HG02973 (cell line): ENCODE results near the gene ARHGAP20.

Experiments used
- ATAC-seq: cut with Tn5 transposase; IDR thresholded peaks from one replicate; pipeline ENCODE4 v1.9.1; 2021; ENCODE audit warnings: moderate library complexity; ENCODE audit not compliant: unreplicated experiment

The ARHGAP20 gene, protein sequence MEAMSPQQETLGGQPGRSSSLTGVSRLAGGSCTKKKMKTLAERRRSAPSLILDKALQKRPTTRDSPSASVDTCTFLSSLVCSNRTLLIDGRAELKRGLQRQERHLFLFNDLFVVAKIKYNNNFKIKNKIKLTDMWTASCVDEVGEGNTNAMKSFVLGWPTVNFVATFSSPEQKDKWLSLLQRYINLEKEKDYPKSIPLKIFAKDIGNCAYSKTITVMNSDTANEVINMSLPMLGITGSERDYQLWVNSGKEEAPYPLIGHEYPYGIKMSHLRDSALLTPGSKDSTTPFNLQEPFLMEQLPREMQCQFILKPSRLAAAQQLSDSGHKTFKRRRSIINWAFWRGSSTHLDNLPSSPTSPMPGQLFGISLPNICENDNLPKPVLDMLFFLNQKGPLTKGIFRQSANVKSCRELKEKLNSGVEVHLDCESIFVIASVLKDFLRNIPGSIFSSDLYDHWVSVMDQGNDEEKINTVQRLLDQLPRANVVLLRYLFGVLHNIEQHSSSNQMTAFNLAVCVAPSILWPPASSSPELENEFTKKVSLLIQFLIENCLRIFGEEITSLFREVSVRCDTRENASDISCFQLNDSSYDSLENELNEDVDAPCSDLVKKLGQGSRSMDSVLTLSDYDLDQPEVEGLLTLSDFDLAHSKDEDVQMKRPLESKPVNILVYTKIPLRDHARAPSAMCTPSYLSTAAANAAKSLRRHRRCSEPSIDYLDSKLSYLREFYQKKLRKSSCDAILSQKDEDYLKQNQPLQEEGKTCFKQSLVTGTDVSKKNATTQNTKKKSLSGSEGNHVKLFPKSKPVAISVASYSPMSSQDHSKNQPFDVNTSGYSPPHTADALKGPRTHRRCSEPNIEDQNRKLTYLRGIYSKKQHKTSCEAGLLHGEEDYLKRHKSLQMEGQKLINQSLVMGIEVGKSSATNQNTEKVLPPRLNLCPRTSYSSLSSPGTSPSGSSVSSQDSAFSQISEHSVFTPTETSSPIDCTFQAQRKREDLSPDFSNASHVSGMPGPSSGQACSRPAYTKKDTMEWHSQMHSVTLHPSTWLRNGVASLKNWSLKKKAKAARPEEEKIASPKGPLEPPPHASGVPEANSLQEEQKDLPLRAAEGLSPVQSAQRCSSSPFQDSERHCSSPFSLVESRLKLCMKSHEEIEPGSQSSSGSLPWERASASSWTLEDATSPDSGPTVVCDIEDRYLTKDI

DNA sequence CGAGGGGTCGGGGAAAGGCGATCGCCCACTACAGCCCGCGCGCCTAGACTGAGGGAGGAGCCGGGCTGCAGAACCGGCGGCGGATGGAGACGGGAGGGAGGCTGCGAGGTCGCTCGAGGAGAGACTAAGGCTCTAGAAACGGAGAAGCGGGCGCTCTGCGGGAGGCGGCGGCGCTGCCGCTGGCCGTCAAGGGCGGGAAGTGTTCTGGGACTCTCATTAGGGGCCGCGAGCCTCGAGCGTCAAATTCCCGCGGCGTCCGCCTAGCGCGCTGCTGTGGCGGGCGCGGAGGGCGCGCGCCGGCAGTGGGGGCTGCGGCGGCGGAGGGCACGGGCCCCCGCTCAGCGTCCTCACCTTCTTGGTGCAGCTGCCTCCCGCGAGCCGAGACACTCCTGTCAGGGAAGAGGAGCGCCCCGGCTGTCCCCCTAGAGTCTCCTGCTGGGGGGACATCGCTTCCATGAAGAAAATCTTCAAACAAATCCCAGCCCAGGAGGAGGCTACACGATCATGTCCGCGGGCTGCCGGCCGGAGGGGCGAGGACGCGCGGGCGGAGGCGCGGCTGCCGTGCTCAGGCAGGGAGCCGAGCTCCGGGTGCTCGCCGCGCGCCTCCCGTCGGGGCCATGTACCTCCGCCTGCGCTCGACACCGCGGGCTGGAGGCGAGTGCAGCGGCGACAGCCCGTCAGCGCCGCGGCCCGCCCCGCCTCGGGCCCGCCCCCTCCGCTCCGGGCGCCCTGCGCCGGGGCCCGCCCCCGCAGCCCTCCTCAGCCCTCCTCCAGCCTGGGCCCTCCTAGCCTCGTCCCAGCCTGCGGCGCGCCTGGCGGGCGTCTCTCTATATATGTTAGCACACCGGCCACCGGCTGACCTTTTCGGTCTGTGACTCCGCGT lies at the start of gene ARHGAP20:
TSS of gene ARHGAP20 (minus strand) at position 662 of the 883 bp plus-strand sequence. CDS start at position 456, 206 bp downstream.
- peak; percentile 74 for ATAC-seq

DNA sequence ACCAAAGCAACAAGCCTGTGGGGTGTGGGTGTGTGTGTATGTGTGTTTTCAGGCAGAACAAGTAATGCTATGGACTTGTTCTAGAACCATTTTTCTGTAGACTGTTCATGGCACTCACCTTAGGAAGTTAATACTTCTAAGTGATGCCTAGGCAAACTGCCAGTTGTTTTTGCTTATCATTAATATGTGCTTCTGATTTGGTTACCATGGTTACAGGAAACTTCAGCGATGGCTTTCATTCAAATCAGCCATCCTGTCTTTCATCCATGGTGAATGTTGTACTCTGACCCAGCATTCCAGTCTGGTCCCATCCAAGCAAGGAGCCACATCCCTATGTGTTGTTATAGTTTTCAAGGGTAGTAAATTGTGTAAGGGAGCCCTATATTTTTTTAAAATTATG lies 49.8 kb upstream of the ARHGAP20 start:
- ATAC-seq: no peak

DNA sequence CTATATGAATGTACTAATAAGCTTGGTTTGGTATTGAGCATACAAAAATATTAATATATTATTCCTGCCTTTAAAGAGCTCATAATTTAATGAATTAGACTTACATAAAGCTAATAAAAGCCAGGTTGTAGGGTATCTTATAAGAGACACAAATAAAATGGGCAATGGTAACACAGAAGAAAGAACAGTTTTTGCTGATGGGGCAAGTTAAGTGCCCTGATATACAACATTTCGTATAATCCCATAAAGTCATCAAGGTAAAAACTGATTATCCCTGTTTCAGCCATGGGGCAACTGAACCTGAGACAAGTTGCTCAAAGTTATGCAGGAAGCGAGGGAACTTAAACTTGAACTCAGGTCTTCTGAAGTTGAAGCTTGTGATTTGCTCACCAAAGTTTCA lies 48.9 kb upstream of the ARHGAP20 start:
- ATAC-seq: no peak

DNA sequence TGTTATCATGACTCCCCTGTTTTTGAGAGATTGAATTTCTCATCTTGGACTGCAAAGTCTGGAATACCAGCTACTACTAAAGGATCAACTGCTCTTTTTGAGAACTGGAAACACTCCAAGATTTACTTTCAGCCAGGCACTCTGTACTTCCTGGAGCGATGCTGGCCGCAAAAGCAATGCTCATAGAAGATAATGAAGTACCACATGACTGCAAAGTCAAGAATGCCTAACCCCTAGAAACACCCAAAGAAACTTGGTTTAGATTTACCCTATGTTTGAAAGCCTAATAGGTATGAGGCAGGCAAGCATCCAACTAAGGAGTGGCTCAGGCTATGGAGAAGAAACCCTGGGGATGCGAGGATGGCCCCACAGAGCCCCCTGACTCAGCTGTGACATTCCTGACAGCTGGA lies 47.7 kb upstream of the ARHGAP20 start:
- ATAC-seq: no peak

DNA sequence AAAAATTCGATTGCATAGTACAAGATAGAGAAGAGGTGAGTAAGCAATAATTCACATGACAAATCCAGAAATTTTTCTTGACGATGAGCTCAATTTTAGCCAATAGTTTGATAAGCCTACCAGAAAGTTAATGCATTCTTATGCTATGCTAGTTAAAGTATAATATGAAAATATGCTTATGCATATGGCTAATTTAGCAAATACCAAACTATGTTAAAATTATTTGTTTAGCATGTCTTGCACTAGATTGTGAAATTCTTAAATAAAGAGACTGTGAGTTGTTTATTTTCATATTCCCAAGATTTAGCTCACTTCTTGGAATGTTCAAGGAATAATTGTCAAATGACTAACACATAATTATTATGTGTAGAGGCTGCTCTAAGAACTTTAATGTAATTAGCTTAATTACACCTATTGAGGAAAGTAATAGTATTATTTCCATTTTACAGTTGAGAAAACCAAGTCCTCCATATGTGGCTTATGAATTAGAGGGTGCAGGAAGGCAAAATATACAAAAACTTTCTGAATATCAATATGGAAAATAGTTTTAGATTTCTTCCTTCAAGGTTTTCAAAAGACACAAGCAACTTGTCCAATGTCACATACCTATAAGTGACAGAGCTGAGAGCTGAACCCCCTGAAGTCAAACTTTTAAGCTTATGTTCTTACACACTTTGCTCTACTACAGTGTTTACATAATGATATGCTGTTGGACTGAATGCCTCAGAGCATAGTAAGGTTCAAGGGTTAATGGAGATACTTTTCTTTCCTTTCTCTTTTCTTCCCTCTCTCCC lies 45.9 kb upstream of the ARHGAP20 start:
- ATAC-seq: no peak

DNA sequence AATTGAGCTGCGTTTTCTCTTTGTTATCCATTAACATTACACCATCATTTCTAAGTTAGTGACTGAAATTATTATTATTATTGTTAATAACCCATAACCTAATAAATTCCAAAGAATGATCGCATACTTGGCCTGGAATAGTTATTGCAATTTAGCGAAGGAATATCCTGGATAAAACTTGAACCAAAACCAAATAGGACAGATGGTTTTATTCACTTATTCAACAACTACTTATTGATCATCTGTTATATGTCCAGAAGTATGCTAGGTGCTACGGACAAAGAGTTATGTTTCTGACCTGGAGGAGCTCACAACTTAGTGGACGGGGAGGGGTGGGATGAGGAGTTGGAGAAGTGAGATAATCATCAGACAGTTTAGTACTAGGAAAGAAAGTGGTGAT lies 44.8 kb upstream of the ARHGAP20 start:
- no peak for ATAC-seq

DNA sequence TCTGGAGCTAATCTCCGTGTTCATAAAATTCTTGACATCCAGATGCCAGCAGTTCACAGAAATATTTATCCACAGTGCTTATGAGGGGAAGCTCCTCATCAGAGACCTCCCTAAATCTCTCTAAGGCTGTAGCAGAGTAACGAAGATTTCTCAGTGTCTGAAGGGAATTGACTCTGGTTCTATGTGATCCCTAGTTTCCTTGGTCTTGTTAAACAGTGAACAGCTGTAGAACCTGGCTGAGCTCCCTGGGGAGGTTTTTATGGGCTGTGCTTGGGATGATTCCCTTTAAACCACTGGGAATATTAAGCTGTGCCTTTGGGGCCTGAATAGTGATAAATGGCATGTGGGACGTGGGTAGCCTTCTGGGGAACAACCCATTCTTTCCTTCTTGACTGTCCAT lies 43.7 kb upstream of the ARHGAP20 start:
- no peak for ATAC-seq

DNA sequence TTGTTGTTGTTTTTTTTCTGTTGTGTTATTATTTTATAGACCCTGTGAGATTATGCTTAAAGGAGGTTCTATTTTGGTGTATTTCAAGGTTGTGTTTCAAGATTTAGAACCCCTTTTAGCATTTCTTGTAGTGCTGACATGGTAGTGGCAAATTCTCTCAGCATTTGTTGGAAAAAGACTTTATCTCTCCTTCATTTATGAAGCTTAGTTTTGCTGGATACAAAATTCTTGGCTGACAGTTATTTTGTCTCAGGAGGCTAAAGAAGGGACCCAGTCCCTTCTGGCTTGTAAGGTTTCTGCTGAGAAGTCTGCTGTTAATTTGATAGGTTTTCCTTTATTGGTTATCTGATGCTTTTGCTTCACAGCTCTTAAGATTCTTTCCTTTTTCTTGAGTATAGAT lies 40.7 kb upstream of the ARHGAP20 start:
- ATAC-seq: no peak

DNA sequence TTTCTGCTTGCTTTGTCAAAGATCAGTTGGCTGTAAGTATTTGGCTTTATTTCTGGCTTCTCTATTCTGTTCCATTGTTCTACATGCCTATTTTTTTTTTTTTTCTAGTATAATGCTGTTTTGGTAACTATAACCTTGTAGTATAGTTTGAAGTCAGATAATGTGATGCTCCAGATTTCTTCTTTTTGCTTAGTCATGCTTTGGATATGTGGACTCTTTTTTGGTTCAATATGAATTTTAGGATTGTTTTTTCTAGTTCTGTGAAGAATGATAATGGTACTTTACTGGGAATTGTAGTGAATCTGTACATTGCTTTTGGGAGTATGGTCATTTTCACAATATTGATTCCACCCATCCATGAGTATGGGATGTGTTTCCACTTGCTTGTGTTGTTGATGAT lies 37.9 kb upstream of the ARHGAP20 start:
- no peak for ATAC-seq

DNA sequence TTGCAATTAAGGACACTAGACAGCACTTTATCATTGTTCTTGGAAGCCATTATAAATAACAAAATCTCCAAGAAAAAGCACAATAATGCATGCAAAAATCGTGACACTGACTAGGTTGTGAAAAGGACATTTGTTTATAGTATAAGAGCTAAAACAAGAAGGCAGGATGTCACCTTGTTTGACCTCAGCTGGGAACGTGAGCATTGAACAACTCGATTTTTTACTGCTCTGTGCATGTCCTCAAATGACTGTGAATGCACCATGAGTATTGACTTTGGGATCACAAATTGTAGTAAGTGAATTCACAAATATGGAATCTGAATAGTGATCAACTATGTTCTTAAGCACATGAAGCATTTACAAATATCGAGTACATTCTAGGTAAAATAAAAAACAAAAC lies 35.3 kb upstream of the ARHGAP20 start:
- ATAC-seq: no peak

DNA sequence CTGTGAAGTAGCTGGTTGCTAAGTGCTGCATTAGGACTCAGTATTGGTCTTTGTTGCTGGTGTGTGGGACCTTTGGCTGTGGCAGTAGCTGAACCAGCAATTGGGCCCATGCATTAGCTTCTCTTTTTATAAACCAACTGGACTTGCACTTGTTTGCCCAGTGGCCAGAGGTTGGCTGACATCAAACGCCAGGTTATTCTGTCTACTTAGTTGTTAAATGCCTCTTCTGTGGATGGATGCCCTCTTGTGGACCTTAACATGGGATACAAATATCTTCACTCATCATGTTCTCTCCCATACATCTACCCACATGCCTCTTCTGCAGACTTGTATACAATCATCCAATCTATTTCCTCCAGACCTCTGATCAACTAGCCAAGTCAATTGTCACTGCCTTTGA lies 26.4 kb upstream of the ARHGAP20 start:
- no peak for ATAC-seq

DNA sequence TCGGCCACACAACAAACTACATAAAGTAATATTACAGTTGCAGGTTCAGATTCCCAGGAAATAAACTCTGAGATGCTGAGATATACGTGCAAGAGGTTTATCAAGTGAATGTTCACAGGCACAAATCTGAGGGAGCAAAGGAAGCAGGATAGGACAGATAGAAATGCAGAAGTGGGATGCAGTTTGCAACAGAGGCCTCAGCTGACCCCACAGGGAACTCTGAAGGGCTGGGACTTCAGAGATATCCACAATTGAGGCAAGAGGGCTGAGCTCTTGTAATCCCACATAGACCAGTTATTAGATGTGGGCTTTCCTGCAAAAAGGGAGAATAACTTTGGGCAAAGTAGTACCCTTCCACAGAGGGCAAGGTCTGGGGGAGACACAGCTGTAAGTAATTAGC lies 25.4 kb upstream of the ARHGAP20 start:
- no peak for ATAC-seq

DNA sequence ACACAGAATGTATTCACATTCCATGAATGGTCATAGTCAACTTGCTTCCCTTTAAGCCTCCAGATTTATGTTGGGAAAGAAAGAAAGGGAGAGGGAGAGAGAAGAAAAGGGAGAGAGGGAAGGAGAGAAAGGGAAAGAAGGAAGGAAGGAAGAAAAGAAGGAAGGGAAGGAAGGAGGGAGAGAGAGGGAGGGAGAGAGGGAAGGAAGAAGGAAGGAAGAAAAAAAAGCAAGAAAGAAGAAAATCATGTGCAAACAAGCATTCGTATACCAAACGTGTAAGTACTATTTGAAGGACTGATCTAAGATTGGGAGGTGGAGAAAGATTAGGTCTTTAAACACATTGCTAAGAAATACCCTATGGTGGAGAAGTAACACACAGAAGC lies 23.9 kb upstream of the ARHGAP20 start:
- no peak for ATAC-seq

DNA sequence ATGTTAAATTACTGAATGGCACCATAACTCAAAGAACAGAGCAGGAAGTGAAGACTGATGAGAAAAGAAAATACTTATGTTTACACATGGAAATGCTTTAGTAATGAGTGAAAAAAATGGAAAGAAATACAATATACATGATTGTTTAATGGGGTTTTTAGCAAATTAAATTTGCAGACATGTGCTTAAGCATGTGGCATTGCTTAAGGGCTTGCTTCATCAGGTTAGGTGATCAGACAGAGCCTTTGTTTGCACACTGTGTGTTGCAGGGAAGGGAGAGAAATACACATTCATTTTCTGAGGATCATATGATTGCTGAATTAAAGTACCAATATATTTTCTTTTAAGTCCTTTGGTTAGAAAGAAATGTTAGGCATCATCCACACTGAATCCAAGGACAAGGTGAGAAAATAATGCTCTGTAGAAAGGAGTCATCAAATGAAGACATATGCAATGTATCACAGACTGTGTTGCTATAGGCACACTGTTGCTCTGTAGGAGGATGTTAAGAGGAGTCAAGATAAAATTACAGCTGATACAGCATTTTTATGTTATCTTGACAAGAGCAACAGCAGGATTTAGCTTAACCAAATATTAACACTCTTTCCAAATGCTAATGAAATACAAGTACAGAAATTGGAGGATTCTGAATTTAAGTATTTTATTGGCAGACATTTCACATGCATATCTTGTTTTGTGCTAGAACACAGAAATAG lies 23.4 kb upstream of the ARHGAP20 start:
- no peak for ATAC-seq

DNA sequence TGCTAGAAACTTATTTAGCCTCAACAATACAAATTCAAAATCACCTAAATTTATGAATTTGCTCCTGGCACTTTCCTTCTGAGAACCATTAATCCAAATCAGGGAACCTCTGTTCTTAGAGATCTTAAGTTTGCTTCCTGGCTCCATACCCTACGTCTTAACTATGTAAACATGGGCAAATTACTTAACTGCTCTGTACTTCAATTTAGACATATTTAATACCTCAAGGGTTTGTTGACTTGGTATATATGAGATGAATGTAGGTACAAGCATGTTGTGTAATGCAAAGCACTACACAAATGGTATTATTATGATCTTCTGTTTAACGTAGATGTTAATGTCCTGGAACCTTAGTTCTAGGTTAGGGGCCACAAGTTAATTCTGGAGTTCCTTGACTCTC lies 22.6 kb upstream of the ARHGAP20 start:
- no peak for ATAC-seq

DNA sequence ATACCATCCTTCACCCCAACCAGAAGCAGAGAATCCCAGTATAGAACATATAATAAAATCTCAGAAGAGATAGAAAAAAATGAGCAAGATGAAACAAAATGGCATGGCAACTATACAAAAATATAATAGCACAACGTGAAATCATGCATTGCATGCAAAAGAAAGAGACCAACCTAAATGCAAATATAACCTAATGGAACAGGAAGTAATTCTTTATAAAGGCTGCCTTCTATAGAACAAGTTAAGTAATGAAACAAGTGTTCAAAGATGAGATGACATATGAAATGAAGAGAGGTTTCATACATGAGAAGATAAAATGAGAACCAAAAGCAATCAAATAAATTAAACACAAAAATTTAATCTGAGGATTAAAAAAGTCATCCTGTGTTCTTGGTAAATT lies 18.5 kb upstream of the ARHGAP20 start:
- no peak for ATAC-seq

DNA sequence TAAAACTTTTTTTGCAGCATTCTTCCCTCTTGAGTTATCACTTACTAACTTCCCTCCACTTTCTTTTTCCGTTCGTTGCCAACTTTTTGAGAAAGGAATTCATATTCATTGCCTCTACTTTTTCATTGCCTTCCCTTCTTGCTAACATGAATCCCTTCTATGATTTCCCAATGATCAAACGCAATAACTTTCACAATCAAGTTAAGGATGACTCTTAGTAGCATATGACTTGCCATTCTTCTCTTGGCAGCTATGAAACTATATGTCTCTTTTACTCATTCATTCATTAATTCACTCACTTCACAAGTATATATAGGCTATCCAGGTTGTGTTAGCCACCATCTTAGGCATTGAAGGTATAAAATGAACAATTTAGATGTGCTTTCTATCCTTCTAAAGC lies 16.6 kb upstream of the ARHGAP20 start:
- no peak for ATAC-seq

DNA sequence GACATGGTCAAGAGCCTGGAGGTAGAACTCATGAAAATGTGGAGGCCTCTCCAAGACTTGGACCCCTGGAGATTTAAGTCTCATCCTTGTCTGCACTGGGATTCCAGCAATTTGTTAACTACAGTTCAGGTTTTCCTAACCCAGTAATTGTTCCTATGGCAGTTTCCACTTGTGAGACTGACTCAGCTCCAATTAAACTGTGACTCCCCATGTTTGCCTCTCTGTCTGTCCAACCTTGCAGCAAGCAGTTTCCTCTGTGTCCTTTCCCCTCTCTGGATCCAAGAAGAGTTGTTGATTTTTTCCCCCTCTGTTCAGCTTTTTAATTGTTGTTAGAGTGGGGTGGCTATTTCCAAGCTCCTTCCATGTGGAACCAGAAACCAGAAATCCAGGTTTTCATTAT lies 16.2 kb upstream of the ARHGAP20 start:
- no peak for ATAC-seq

DNA sequence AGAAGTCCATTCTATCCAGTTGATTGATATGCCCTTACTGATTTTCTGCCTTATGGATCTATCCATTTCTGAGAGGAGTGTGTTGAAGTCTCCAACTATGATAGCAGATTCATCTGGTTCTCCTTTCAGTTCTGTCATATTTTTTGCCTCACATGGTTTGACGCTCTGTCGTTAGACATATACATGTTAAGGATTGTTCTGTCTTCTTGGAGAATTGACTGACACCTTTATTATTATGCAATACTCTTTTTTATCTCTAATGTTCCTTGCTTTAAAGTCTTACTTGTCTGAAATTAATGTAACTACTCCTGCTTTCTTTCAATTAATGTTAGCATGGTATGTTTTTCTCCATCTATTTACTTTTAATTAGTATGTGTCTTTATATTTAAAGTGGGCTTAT lies 12.1 kb upstream of the ARHGAP20 start:
- ATAC-seq: no peak
